ENCODE measurements around the gene PAQR4.
A peak's percentile ranks its signal among the peaks of the same experiment; 100 is the strongest.

The PAQR4 gene

DNA sequence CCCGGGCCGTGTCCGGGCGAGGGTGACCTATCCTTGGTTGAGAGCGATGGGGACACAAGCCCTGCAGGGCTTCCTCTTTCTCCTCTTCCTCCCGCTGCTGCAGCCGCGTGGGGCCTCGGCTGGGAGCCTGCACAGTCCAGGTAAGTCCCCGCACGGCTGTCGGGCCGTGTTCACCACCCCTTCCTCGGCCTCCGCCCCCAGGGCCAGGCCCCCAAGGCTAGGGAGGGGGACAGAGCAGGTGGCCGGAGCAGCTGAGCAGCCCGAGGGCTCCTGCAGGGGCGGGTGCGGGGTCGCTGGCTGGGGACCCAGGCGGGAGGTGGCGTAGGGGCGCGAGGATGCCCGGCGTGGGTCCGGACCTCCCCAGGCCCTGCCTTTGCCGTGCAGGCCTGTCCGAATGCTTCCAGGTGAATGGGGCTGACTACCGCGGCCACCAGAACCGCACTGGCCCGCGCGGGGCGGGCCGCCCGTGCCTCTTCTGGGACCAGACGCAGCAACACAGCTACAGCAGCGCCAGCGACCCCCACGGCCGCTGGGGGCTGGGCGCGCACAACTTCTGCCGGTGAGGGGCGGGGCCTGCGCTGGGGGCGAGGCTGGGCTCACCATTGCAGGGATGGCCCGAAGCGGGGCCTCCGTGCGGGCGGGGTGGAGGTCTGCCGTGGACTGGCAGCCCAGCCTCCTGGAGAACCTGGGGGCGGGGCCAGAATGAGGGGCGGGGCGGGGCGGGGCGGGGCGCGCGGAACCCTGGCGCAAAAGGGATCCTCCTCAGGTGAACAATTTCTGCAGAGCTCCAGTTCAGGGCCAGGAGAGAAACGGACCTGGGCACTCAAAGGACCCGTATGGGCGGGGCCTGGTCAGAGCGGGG lies 4.4 kb upstream of the PAQR4 start:
- DNase-seq (ENCODE audit: low spot score), result peak; percentile 49

DNA sequence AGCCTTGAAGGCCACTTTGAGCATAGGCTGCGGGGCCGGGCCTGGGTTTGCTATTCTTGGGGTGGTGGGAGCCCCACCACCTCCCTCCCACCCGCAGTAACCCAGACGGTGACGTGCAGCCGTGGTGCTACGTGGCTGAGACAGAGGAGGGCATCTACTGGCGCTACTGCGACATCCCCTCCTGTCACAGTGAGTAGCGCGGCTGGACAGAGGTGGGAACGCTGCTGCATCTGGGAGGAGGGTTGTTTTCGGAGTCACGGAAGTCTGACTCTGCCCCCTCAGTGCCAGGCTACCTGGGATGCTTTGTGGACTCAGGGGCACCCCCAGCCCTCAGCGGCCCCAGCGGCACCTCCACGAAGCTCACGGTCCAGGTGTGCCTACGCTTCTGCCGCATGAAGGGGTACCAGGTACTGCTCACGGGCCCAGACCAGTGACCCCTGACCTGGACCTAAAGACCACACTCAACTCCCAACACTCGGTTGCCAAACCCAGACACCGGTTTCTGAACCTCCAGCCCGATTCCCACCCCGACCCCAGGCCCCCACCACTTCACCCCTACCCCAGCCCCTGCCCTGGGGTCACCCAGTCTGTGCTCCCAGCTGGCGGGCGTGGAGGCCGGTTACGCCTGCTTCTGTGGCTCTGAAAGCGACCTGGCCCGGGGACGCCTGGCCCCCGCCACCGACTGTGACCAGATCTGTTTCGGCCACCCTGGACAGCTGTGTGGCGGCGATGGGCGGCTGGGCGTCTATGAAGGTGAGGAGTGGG lies 2.9 kb upstream of the PAQR4 start:
- DNase-seq (ENCODE audit: low spot score), result no peak

DNA sequence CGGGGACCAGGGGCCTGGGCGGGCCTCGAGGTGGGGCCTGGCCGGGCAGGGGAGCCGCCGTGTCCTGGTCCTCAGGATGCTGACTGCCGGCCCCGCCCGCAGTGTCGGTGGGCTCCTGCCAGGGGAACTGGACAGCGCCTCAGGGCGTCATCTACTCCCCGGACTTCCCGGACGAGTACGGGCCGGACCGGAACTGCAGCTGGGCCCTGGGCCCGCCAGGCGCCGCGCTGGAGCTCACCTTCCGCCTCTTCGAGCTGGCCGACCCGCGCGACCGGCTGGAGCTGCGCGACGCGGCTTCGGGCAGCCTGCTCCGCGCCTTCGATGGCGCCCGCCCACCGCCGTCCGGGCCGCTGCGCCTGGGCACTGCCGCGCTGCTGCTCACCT lies 2.3 kb upstream of the PAQR4 start:
- DNase-seq (ENCODE audit: low spot score), result no peak

DNA sequence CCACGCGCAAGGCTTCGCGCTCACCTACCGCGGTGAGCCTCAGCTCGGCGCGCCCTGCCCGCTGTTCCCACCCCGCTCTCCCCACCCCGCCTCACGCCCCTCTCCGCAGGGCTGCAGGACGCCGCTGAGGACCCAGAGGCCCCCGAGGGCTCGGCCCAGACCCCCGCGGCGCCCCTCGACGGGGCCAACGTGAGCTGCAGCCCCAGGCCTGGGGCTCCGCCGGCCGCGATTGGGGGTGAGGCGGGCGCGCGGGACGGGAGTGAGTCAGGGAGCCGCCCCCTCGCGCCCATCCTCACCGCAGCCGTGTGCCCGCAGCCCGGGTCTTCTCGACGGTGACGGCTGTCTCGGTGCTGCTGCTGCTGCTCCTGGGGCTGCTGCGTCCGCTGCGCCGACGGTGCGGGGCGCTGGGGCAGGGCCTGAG lies 1.9 kb upstream of the PAQR4 start:
- no peak for DNase-seq (ENCODE audit: low spot score)

DNA sequence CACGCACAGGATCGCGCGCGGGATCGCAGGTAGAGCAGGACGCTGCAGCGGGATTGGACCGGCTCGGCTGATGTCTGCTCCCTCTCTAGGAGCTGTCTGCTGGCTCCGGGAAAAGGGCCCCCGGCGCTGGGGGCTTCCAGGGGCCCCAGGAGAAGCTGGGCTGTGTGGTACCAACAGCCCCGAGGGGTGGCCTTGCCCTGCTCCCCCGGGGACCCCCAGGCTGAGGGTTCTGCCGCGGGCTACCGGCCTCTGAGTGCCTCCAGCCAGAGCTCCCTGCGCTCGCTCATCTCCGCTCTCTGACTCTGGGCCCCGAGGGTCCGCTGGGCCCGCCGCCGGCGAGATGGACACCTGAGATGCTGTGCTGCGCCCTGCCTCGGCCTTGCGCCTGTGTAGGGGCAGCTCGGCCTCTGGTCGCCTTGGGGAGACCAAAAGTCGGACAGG lies 1.4 kb upstream of the PAQR4 start:
- no peak for DNase-seq (ENCODE audit: low spot score)

DNA sequence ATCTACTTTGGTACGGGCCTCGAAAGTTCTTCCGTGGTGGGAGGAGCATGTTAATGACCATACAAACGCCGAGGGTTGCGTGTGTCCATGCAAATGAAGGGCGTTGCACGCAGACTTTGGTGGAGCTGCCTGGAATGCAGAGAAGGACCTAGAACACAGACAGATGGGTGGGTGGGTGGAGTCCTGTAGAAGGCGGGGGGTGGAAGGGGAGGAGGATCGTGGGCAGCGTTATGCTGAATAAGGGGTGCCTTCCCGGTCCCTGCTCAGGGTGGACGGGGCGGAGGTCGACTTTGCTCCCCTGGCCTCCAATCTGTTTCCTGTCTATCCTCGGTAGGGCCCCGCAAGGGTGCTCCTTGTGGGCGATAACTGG lies 795 bp upstream of the PAQR4 start:
- no peak for DNase-seq (ENCODE audit: low spot score)

DNA sequence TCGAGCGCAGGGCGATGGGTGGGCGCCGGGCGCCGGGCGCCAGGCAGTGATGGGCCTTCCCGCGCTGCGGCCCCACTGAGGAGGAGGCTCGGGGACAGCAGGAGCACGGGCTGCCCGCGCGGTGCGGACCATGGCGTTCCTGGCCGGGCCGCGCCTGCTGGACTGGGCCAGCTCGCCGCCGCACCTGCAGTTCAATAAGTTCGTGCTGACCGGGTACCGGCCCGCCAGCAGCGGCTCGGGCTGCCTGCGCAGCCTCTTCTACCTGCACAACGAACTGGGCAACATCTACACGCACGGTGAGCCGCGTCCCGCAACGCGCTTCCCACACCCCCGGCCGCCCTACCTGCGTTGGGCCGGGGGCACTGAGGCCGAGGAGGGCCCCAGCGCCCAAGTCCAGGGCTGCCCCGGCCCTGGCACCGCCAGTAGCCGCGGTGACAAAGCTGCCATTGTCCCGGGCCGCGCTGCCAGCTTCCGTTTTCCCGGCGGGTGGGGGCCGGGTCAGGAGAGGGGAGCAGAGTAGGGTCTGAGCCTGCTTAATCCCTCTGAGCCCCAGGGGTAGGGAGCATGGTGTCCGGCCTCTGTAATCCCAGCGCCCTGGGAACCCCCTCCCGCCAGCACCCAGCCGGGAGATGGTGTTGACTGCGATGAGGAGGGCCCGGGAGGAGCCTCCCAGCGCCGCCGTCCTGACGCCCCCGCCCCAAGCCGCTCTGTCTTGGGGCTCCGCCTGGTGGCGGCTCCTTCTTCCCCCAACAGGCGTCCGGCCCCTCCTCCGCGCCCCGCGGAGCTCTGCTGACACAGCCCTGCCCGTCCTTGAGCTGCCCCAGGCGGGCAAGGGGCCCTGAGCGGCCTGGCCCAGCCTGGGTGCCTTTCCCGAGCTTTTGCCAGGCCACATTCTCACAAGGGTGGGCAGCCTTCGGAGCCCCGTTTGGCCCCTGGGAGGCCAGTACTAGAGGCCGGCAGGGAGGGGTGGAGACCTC lies 685 bp downstream of the PAQR4 start:
- DNase-seq (ENCODE audit: low spot score), result peak; percentile 56

DNA sequence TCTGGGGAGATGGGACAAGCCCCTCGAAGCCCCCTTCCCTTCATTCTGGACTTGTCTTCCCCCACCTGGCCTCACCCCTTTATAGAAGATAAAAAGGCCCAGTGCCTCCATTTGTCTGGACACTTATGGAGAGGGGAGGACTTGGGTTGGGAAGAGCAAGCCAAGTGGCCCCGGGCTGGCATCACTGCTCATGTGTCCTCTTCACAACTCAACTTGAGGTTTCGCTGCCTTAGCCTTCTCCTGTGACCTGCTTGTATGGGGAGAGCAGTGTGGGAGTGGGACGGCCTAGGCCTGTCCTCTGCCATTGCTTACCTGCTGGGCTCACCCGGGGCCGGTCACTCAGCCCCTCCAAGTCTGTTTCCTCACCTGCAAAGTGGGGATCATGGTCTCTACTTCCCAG lies 1.4 kb downstream of the PAQR4 start:
- no peak for DNase-seq (ENCODE audit: low spot score)

DNA sequence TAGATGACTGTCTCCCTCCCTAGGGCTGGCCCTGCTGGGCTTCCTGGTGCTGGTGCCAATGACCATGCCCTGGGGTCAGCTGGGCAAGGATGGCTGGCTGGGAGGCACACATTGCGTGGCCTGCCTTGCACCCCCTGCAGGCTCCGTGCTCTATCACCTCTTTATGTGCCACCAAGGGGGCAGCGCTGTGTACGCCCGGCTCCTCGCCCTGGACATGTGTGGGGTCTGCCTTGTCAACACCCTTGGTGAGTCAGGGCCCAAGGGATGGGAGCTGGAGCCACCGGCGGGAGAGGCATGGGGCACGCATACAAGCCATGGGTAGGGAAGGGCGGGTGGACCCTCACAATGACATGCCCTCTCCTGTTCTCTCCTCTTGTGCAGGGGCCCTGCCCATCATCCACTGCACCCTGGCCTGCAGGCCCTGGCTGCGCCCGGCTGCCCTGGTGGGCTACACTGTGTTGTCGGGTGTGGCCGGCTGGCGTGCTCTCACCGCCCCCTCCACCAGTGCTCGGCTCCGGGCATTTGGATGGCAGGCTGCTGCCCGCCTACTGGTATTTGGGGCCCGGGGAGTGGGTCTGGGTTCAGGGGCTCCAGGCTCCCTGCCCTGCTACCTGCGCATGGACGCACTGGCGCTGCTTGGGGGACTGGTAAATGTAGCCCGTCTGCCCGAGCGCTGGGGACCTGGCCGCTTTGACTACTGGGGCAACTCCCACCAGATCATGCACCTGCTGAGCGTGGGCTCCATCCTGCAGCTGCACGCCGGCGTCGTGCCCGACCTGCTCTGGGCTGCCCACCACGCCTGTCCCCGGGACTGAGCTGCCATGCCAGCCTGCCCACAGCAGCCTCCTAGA lies 2.2 kb downstream of the PAQR4 start:
- no peak for DNase-seq (ENCODE audit: low spot score)

DNA sequence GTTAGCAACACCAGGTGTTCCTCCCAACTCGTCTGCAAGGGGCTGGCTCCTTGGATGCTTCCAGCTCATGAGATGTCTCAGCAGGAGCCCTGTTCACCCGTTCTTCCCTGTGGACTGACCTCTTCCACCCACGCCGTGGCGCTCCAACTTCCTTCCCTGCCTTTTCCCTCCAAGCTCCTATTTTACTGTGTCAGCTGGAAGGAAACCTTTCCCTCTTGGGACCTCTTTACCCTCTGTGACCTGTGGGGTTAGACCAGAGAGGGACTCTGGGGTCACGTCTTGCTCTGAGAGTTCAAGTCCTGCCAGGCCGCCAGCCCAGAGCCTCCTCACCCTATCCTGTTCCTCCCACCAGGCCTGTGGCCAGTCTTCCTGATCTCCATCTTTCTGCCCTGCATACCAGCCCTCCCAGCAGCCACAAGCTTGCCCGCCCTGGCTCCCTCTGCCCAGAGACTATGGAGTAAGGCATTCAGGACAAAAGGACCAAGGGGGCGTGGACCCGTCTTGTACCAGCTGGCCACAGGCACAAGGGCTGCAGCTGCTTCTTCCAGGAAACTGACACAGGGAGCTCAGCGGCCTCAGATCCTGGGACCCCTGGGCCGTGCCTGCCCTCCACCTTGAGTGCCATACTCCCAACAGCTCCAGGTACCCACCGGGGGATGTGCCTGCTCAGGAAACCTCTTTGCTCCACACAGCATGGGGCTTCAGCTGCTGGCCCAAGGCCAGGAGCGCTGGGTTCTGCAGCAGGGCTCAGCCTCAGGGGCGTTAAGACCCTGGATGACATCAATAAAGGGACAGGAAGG lies 3.0 kb downstream of the PAQR4 start:
- DNase-seq (ENCODE audit: low spot score), result no peak

DNA sequence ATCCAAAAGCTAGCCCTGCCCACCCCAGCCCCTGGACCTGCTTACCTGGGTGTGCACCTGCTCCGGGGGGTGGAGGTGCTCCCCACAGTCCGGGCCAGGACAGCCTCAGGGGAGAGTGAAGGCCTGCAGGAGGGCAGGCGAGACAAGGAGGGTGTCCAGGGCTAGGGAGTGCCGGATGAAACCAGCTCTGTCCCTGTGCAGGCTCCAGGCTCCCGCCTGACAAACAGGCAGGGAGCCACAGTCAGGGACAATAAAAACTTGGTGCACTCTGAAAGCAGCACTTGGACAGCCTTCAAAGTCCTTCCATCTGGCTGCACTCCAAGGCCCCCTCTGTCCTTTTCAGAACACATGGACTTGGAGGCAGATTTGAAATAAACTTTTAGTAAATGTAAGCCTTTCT lies 3.9 kb downstream of the PAQR4 start:
- DNase-seq (ENCODE audit: low spot score), result no peak

DNA sequence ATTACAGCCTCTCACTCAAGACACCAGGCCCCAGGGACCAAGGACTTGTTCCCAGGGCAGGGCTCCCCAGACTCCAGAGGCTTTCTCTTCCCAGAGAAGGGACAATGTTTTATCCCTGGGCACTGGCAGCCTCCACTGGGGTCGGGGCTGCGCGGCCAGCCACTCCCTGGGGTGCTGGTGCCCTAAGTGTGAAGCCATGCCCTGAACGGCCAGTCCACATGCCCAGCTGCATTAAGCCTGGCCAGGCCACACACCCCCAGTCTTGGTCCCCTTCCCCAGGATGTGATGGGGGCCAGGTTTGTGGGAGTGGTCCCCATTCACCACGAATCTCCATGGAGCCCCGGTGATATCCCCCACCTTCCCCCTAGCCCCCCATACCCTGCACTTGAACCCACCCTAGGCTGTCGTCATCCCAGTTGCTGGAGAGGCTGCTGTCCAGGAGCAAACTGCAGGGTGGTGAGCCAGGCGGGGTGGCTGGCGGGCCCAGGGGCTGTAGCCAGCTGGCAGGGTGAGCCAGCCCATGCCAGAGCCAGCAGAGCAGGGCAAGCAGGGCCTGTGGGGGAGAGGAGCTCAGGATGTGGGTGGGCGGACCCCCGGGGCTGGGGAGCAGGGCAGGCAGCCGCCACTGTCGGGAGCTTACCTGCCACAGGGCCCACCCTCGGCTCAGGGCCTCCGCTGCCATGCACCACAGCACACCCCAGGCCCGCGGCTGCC lies 4.6 kb downstream of the PAQR4 start:
- DNase-seq (ENCODE audit: low spot score), result no peak

DNA sequence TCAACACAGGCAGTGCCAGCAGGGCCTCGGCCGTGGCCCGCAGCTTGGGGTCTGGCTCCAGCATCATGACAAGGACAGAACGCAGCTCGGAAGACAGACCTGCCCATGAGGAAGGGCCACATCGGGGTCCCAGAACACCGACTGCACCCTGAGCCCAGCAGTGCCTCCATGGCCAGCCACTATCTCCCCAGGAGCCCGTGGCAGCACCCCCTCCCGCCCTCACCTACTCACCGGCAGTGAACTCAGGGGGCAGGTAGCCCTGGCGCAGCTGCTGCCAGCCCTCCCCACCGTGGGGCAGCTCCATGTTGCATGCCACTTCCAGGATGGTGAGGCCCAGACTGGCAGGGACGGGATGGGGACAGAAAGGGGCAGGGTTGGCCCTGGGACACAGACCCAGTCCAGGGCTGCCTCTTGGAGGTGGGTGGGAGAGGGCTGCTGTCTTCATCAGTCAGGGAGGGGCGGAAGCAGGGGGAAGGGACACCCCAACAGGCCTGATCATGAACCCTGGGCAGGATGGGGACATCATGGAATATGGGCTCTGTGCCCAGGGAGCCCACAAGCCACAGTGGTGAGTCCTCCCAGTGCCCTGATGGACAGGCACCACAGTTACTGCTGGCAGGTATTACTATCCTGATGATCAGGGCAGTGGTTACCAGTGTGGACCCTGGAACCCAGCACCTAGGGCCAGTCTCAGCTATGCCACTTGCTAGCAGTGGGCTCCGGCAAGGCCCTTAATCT lies 5.3 kb downstream of the PAQR4 start:
- DNase-seq (ENCODE audit: low spot score), result no peak

DNA sequence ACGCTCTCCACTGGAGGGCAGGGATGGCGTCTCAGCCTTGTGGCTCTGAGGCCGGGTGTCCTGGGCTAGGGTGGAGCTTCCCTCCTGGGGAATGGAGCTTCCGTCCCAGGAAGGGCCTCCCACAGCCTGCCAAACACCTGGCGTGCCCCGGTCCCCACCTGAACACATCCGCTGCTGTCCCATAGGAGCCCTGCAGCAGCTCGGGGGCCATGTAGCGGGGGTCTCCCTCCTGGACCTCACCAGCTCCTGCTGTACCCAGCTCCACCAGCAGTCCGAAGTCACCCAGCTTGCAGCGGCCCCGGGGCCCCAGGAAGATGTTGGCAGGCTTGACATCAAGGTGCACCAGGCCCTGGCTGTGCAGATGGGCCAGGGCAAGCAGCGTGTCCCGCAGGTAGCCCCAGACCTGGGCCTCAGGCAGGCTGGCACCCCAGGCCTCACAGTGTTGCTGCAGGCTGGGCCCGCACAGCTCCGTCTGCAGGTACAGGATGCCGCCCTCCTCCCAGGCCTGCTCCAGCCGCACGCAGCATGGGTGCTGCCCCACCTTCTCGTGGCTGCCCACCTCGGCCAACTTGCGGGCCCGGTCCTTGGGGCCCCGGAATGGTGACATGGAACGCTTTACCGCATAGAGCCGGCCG lies 6.1 kb downstream of the PAQR4 start:
- no peak for DNase-seq (ENCODE audit: low spot score)

DNA sequence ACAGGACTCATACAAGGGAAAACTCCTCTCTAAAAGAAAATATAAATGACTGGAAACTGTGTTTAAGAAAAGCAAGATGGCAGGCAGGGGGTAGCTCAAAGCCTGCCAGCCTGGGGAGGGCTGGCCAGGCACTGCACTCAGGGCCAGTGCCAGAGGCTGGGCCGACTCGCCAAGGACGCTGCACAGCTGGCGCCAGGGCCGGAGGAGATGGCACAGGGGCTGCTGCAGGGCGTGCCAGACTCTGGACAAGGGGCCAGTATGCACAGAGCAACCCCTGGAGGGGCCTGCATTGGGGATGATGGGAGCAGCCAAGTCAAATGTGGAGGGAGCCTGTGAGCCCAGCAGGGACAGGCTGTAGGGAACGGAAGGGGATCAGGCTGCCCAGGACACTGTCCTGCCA lies 7.1 kb downstream of the PAQR4 start:
- no peak for DNase-seq (ENCODE audit: low spot score)

DNA sequence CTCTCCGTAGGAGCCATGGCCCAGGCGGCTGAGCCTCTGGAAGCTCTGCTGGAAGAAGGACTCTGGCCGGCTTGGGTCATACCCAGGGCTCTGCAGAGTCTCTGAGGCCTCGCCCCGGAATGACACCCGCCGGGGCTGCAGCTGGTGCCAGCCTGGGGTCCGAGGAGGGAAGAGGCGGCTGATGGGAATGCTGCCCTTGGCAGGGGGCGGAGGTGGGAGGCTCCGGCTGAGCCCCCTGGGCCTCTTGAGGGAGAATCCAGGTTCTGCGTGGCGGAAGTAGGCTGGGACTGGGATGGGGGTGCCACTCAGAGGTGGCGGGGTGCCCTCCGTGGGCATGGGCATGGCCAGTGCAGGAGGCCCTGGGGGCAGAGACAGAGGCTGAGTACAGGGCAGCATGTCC lies 7.5 kb downstream of the PAQR4 start:
- no peak for DNase-seq (ENCODE audit: low spot score)

DNA sequence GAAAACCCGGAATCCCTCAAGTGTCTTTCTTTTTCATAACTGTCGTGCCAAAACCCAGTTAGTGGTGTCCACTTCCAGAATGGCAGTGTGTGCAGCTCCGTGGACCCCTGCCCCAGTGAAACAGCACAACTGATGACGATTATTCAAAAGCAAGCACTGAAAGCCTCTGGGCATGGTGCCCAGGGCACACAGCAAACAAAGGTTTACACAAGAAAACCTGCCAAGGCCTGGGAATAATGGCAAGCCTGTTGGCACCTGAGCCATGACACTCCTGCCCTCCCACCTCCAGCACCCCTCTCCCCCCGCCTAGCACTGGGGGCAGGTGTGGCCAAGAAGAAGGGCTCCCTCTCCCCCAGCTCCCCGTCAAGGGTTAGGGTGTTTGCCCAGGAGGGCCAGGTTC lies 8.3 kb downstream of the PAQR4 start:
- no peak for DNase-seq (ENCODE audit: low spot score)

DNA sequence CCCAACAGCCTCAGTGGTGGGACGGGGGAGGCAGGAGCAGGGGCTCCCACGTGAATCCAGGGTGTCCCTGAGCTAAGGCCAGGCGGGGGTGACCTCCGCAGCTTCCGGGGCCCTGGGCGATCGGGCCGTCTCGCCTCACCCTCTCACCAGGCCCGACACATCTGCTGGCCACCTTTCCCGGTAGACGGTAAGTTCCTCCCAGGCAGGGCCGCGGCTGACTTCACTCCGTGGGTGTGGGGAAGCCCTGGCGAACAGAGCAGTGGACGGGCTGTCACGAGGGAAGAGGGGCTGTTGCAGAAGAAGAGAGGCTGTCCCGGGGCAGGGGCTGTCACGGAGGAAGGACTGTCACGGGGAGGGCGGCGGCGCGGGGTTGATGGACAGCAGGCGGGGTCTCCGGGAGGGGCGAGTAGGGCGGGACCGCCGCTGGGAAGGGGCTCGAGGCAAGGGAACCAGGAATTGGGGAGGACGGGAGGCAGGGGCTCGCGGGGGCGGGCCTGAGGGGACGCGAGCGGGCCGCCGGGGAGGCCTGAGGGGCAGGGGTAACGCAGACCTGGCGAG lies 10.6 kb downstream of the PAQR4 start:
- DNase-seq (ENCODE audit: low spot score), result no peak
